NCI-H1105 (cell line): Measurements from ENCODE around the gene OSER1.
"Not testable (repeated sequence)": the region's sequence is repeated elsewhere in the genome, so short reads cannot be mapped to it uniquely, and the experiment has no call there.

Source experiments
- DNase-seq: peaks from one replicate; lab custom pipeline; 2025; lab: John Stamatoyannopoulos, UW

The OSER1 gene

DNA sequence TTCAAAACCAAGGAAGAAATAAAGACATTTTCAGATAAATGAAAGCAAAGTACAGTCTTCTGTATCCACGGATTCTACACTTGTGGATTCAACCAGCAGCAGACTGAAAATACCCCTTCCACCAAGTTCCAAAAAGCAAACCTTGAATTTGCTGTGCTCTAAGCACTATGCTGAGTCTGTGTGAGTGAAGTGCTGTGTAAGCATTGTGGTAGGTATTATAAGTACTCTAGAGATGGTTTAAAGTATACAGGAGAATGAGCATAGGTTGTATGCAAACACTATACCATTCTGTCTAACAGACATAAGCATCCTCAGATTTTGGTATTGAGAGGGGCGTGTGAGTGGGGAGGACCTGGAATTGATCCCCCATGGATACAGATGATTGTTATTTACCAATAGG lies 9.6 kb downstream of the OSER1 start:
- DNase-seq: no peak

- DNase-seq: no peak
These were observed 10.2 kb downstream of the OSER1 start for GRCh38 chr20:44200371-44200770.

DNA sequence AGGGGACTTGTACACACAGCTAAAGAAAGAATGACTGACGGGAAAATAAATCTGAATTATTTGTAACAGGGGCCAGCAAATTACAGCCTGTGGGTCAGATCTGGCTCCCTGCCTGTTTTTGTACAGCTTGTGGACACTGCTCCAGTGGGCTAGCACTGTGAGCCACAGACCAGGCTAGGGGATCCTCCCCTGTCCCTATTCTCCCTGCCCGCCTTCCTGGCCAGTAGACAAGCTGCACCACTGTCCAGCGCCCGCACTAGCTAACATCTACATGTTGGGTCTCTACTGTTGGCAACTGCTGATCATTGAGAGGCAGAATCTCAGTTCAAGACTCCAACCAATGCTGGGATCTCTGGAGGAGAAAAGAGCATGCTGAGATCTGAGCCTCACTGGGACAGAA lies 10.7 kb downstream of the OSER1 start:
- DNase-seq: no peak

GRCh38 chr20:44198872-44199271 lies 11.7 kb downstream of the OSER1 start:
- DNase-seq: no peak

DNA sequence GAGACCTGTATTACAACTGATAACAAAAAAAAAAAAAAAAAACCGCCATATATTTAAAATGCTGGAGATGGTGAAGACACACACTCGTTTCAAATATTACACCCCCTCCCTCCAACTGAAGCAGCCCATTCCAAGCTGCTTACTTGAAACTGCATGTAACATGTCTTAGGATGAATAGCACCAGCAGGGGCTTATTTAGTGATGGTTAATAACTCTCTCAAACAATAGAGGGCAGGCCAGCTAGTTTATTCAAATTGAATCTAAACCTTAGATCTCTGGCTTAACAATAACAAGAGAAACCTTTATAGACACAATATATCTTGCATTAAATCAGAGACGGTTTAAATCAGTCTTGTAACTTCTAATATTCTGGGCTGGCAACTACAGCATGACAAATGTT lies 14.3 kb downstream of the OSER1 start:
- DNase-seq: no peak

DNA sequence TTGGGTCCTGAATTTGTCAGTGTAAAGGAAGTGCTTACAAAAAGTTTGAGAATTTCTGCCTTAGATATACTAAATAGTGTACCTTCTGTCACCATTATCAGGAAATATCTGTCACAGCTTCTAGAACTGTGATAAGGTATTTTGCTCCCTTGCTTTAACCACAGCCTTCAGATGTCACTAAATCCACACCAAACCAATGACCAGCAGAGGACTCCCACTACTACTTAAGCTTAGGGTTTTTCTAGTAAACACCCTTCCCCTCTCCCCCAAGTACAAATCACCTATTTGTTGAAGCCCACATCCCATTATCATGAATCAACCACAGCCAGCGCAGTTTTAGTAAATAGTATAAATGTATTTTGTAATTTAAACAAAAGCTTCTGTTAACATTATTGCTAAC lies 15.0 kb downstream of the OSER1 start:
- no peak for DNase-seq

DNA sequence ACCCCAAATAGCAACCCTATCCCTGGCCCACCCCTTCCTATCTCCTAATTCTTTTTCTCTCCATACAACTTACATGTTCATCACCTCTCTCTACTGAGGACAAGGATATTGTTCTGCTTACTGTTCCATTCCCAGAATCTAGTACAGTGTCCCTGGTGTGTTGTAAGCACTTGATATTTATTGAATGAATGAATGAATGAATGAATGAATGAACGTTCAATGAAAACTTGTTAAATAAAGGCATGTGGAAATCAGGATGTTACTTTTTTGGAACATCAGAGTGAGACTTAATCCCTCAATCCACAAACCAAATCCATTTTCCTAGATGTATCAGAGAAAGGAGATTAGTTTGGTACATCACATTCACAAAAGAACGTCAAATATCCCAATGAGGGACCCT lies 16.8 kb downstream of the OSER1 start:
- no peak for DNase-seq

- DNase-seq: not testable (repeated sequence)
These were observed 18.9 kb downstream of the OSER1 start for GRCh38 chr20:44191640-44192039.

DNA sequence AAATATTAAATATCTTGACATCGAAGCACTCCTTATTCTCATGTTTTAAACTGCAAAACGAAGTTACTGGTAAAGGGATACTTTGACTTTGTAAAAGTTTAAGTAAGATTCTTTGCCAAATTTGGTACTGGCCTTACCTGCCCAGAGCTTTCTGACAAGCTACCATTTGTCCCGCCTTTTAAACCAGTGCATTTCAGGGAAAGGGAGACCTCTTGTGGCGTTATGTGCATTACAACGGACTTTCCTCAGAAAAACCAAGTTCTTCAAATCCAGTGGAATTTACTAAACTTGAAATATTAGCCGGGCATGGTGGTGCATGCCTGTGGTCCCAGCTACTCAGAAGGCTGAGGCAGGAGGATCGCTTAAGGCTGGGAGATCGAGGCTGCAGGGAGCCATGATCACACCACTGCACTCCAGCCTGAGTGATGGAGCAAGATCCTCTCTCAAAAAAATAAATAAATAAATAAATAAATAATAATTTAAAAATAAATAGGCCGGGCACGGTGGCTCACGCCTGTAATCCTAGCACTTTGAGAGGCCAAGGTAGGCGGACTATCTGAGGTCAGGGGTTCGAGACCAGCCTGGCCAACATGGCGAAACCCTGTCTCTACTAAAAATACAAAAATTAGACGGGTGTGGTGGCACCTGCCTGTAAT lies 20.2 kb downstream of the OSER1 start:
- DNase-seq: peak; percentile 27

GRCh38 chr20:44188752-44189151 lies 21.8 kb downstream of the OSER1 start:
- no peak for DNase-seq

DNA sequence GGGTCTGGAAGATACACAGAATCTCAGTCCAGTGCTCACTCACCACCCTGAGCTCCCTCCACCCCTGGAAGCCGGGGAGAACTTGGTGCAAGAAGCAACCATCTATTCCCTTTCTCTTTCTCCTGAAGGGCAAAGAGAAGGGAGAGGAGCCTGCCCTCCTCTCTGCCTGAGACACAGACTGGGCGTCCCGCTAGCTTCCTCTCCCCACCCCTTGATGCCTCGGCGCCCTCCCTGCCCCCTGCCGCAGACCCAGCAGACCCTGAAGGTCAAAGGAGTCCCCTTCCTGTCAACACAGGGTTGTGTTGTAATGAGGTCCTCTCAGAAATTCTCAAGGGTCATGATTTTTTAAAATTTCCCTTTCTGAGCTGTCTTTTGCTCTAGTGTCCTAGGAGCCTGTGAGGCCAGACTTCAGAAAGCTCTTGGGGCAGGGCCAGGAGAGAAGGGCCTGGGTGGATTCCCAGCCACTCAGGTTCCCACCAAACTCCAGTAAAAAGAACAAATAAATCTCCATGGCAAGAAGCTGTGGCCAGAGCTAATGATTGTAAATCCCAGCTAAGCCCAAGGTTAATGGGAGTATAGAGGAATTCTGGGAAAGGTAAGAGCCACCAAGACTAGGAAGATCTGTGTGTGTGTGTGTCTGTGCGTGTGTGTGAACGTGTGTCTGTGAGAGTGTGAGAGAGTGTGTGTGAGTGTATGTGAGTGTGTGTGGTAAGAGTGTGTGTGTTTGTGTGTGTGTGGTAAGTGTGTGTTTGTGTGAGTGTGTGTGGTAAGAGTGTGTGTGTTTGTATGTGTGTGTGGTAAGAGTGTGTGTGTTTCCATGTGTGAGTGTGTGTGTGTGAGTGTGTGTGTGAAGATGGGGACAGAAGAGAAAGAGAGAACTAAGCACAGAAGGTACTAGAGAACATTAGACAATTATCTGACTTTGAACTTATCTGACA lies 22.5 kb downstream of the OSER1 start:
- no peak for DNase-seq

DNA sequence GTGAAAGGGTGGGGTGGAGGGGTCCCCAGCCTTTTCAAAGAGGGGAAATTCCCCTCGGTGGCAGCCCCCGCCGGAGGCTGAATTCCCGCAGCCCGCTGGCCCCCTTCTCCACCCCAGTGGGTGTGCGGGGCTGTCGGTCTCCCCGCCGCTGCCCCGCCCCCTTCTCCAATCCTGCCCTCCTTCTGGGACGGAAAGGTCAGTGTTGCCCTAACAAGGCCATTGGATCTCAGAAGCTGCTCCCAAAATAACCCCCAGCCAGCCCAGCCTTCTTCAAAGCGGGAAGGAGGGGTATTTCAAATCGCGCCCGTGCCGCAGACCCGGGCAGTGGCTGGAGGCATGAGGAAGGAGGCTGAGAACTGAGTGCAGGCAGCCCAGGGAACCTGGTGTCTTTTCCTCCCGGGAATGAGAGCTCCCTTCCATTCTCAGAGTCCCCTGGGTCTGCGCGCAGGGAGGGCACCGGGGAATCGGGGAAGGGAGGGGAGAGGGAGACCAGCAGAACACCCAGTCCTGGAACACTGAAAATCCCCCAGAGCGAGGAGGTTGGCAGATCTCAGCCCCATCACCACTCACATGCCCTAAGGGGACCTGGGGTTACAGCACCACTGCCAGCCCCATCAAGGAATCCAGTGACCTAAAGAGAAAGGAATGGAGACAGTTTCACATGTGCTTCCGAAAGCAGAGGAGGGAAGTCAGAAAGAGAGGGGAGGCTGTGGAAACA lies 23.4 kb downstream of the OSER1 start, which contains the start of gene JPH2:
Gene JPH2 (minus strand): TSS at position 135 of the 718 bp plus-strand sequence. CDS start 483 bp downstream, outside the sequence.
- no peak for DNase-seq

- no peak for DNase-seq
These were observed 23.9 kb downstream of the OSER1 start for GRCh38 chr20:44186674-44187053.

GRCh38 chr20:44186201-44186600 lies 24.4 kb downstream of the OSER1 start:
- DNase-seq: no peak

- no peak for DNase-seq
These were observed 25.0 kb downstream of the OSER1 start for GRCh38 chr20:44185574-44185973.

DNA sequence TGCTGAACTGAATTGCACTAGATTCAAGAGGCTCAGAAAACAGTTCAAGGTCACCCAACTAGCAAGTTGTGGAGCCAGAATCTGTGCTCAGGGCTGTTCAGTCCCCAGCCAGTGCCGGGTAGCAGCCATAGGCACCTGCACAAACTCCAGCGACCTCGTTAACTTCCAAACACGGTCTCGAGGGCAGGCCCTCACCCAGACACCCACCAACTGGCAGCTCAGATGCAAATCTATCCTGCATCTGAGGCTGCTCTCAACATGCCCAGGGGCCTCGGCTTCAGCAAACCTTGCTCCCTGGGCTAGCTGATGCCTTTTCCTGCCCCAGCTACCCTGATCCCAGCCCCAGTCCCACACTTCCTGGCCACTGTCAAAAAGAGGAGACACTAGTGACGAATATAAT lies 27.3 kb downstream of the OSER1 start:
- no peak for DNase-seq

- no peak for DNase-seq
These were observed 27.7 kb downstream of the OSER1 start for GRCh38 chr20:44182863-44183262.

GRCh38 chr20:44182135-44182765 lies 28.3 kb downstream of the OSER1 start:
- no peak for DNase-seq

- no peak for DNase-seq
These were observed 29.0 kb downstream of the OSER1 start for GRCh38 chr20:44181611-44182010.

DNA sequence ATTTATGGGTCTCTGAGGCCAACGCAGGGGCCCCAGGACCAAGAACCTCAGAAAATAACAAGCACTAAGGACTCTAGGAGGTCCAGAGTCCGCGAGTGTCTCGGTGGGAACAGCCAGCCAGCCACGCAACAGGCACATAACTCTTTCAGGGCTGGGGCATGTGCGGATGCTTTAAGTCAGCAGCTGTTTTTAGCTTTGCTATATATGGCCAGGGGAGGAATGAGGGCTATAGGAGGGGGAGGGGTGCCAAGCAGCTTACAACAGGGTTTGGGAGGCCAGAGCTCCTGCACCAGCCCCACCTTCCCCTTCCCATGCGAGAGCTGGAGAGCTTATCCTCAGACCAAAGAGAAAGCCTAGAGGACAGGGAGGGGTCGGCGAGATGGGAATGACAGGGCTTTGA lies 29.8 kb downstream of the OSER1 start:
- DNase-seq: no peak

GRCh38 chr20:44176833-44177534 lies 33.6 kb downstream of the OSER1 start:
- DNase-seq: no peak
